T47D (cell line): ENCODE results near the gene DDN.
A peak's percentile ranks its signal among the peaks of the same experiment; 100 is the strongest.

Source experiments
- DNase-seq, 2 experiments: peaks; one replicate each; pipeline versions ENCODE4 v3.0.0 to v3.0.0-alpha.2; 2011 to 2012; ENCODE audit warnings: low read depth in 1 of 2, low spot score in 1 of 2
- JUND ChIP-seq: IDR thresholded peaks from 2 replicates; pipeline ENCODE4 v1.6.1; 2012; ENCODE audit warnings: low read depth
- in situ Hi-C: cut with HindIII; loops from 2 replicates; pipeline ENCODE4 v1.10.0; 2016; ENCODE audit warnings: low sequenced_read_pairs, low pct_unique_long_range_greater_than_20kb

DDN gene

GRCh38 chr12:48999371-49000131 lies at the start of gene DDN:
DDN (minus strand) TSS chr12:48999375; CDS start chr12:48999287, 88 bp downstream.
- no peak for TF ChIP-seq JUND
- DNase-seq = peak; percentile 47 to 75
- in situ Hi-C loops = no loop called here

- in situ Hi-C loops = no loop called here
- TF ChIP-seq JUND = no peak
- DNase-seq = no peak
Measured at GRCh38 chr12:49048953-49049352, 49.8 kb upstream of the DDN start.

GRCh38 chr12:49046129-49046895 lies 47.1 kb upstream of the DDN start:
- in situ Hi-C loops = no loop called here

GRCh38 chr12:49044660-49045059 lies 45.5 kb upstream of the DDN start:
- in situ Hi-C loops = no loop called here
- no peak for TF ChIP-seq JUND
- DNase-seq = no peak

More at GRCh38 chr12:49046129-49046895, 47.1 kb upstream of the DDN start:
- no peak for DNase-seq
- TF ChIP-seq JUND = no peak

- TF ChIP-seq JUND = no peak
- peak; percentile 77 to 79 for DNase-seq
- in situ Hi-C loops = no loop called here
Measured at GRCh38 chr12:49043856-49044258, 44.7 kb upstream of the DDN start.

- no peak for TF ChIP-seq JUND
- in situ Hi-C loops = no loop called here
- DNase-seq = no peak
Measured at GRCh38 chr12:49043241-49043640, 44.1 kb upstream of the DDN start.

- TF ChIP-seq JUND = no peak
- in situ Hi-C loops = no loop called here
- no peak for DNase-seq
Measured at GRCh38 chr12:49041881-49042484, 42.8 kb upstream of the DDN start.

GRCh38 chr12:49041036-49041880 lies 42.1 kb upstream of the DDN start:
- in situ Hi-C loops = no loop called here
- DNase-seq = no peak
- no peak for TF ChIP-seq JUND

GRCh38 chr12:49040364-49040855 lies 41.2 kb upstream of the DDN start:
- no peak for DNase-seq
- in situ Hi-C loops = no loop called here
- no peak for TF ChIP-seq JUND

- no peak for TF ChIP-seq JUND
- DNase-seq = no peak
- in situ Hi-C loops = no loop called here
Measured at GRCh38 chr12:49039421-49040363, 40.5 kb upstream of the DDN start.

- no peak for DNase-seq
- TF ChIP-seq JUND = no peak
- in situ Hi-C loops = no loop called here
Measured at GRCh38 chr12:49038291-49038955, 39.2 kb upstream of the DDN start.
